GM10248 (cell line): ENCODE data around the gene TM2D1.
"Not testable (repeated sequence)": the region's sequence is repeated elsewhere in the genome, so short reads cannot be mapped to it uniquely, and the experiment has no call there.

Experiments
- CTCF ChIA-PET: fragments of 300-600 bp; sonication (Branson Sonifier 250); formaldehyde crosslinking; extraction: SDS; loops from one replicate; lab custom pipeline; 2021; ENCODE audit warnings: antibody characterized with exemption; lab: Yijun Ruan, JAX
- POLR2A ChIA-PET: fragments of 350-650 bp; sonication (Branson Sonifier 250); formaldehyde crosslinking; extraction: SDS; loops from one replicate; lab custom pipeline; 2020; ENCODE audit warnings: antibody characterized with exemption; lab: Yijun Ruan, JAX
- DNase-seq: peaks from one replicate; pipeline ENCODE4 v3.0.0; 2012; ENCODE audit errors: extremely low spot score
- CTCF ChIP-seq: IDR thresholded peaks from 2 replicates; pipeline ENCODE4 v1.5.1; 2012; ENCODE audit warnings: mild to moderate bottlenecking, low read depth; ENCODE audit errors: extremely low read depth, missing control alignments, control extremely low read depth

The TM2D1 gene

GRCh38 chr1:61692155-61692800, 32.7 kb downstream of the TM2D1 start:
- ChIA-PET CTCF (no interaction called here), POLR2A (no interaction called here)
- TF ChIP-seq CTCF: no peak
- DNase-seq: no peak

GRCh38 chr1:61687901-61688300, 37.0 kb downstream of the TM2D1 start:
- ChIA-PET POLR2A (no interaction called here), CTCF (no interaction called here)

GRCh38 chr1:61682891-61683290, 42.0 kb downstream of the TM2D1 start:
- no peak for DNase-seq
- ChIA-PET CTCF (interaction anchor here (1.1 to 1.4 kb wide), 2 partner anchors 10 to 43 kb away, joined by 3 to 4 read pairs; no protein-coding TSS in a partner anchor), POLR2A (no interaction called here)
- TF ChIP-seq CTCF: no peak

More at GRCh38 chr1:61687901-61688300, 37.0 kb downstream of the TM2D1 start:
- DNase-seq: no peak
- no peak for TF ChIP-seq CTCF

GRCh38 chr1:61680500-61680899, 44.4 kb downstream of the TM2D1 start:
- TF ChIP-seq CTCF: no peak
- POLR2A ChIA-PET: interaction anchor here (0.6 kb wide), 1 partner anchor 33 kb away, joined by 3 read pairs; no protein-coding TSS in a partner anchor
- CTCF ChIA-PET: interaction anchor here (0.8 kb wide), 1 partner anchor 16 kb away, joined by 3 read pairs; no protein-coding TSS in a partner anchor
- DNase-seq: no peak

GRCh38 chr1:61676881-61677280, 48.1 kb downstream of the TM2D1 start:
- CTCF ChIA-PET, POLR2A ChIA-PET, DNase-seq: not testable (repeated sequence)

- no peak for DNase-seq
- ChIA-PET POLR2A (no interaction called here), CTCF (no interaction called here)
- no peak for TF ChIP-seq CTCF
Measured at GRCh38 chr1:61674221-61674620, 50.7 kb downstream of the TM2D1 start.

- POLR2A ChIA-PET: no interaction called here
- no peak for TF ChIP-seq CTCF
- CTCF ChIA-PET: no interaction called here
- DNase-seq: no peak
Measured at GRCh38 chr1:61672376-61672775, 52.6 kb downstream of the TM2D1 start.
